K562 (cell line): ENCODE data around the gene STK16. TPM values are rescaled to one million over a fixed set of nuclear protein-coding genes. Genes with fewer than 3 reads are reported as not detected.

Experiments
- ARHGAP35 ChIP-seq: fragments of 450-650 bp; IDR thresholded peaks from 2 replicates; pipeline ENCODE4 v1.6.1; 2018; ENCODE audit not compliant: partially characterized antibody
- ARID1B ChIP-seq: fragments of 450-650 bp; IDR thresholded peaks from 2 replicates; pipeline ENCODE4 v1.6.1; 2016; ENCODE audit warnings: antibody characterized with exemption, mild to moderate bottlenecking, inconsistent platforms
- CBX8 ChIP-seq: fragments of 200-600 bp; sonication (generic); IDR thresholded peaks from 2 replicates; pipeline ENCODE4 v1.6.1; 2012; ENCODE audit warnings: borderline replicate concordance, mixed run types, low read depth, mild to moderate bottlenecking, moderate library complexity, mixed read lengths, low read length, control low read depth, inconsistent platforms; ENCODE audit not compliant: poor library complexity, severe bottlenecking; ENCODE audit errors: extremely low read depth
- DNMT1 ChIP-seq: fragments of 450-650 bp; IDR thresholded peaks from 2 replicates; pipeline ENCODE4 v1.6.1; 2016; ENCODE audit warnings: antibody characterized with exemption, mild to moderate bottlenecking
- E4F1 ChIP-seq: fragments of 250-450 bp; sonication (Bioruptor Pico); IDR thresholded peaks from 2 replicates; pipeline ENCODE4 v1.5.0; 2021; ENCODE audit warnings: mild to moderate bottlenecking, borderline replicate concordance
- ESRRB ChIP-seq: fragments of 250-450 bp; sonication (Bioruptor Pico); IDR thresholded peaks from 2 replicates; pipeline ENCODE4 v1.5.0; 2020; ENCODE audit warnings: mild to moderate bottlenecking, moderate library complexity, borderline replicate concordance
- FIP1L1 ChIP-seq: fragments of 200-400 bp; formaldehyde crosslinking; IDR thresholded peaks from 2 replicates; pipeline ENCODE4 v1.6.1; 2018; ENCODE audit warnings: mild to moderate bottlenecking, low read depth, low read length; ENCODE audit not compliant: poor library complexity, severe bottlenecking
- FOXM1 ChIP-seq, 2 experiments: fragments of 450-650 bp in 1 of 2; sonication (generic) in 1 of 2; formaldehyde crosslinking in 1 of 2; IDR thresholded peaks; 2 replicates each; pipeline versions ENCODE4 v1.6.1 to v1.9.0; 2017 to 2022; ENCODE audit warnings: low read depth in 2 of 2, mild to moderate bottlenecking in 2 of 2, missing genetic modification reagents in 1 of 2, moderate library complexity in 1 of 2
- GMEB1 ChIP-seq: fragments of 250-450 bp; sonication (Bioruptor Pico); IDR thresholded peaks from 2 replicates; pipeline ENCODE4 v1.4.0; 2020; ENCODE audit warnings: mild to moderate bottlenecking
- KLF13 ChIP-seq: fragments of 450-650 bp; IDR thresholded peaks from 2 replicates; pipeline ENCODE4 v1.6.1; 2016; ENCODE audit warnings: missing genetic modification characterization, low read depth, mild to moderate bottlenecking, missing compliant biosample characterization, moderate library complexity, borderline replicate concordance
- MCM5 ChIP-seq: fragments of 450-650 bp; IDR thresholded peaks from 2 replicates; pipeline ENCODE4 v1.6.1; 2016; ENCODE audit warnings: low read depth
- POLR2AphosphoS2 ChIP-seq: IDR thresholded peaks from 2 replicates; pipeline ENCODE4 v1.6.1; 2012; ENCODE audit warnings: low read length, improper control_type of control experiment
- SAP30 ChIP-seq: fragments of 200-600 bp; sonication (generic); IDR thresholded peaks from 2 replicates; pipeline ENCODE4 v1.6.1; 2012; ENCODE audit warnings: borderline replicate concordance, low read depth, mild to moderate bottlenecking, moderate library complexity, low read length, control low read depth, inconsistent platforms; ENCODE audit not compliant: insufficient read depth, poor library complexity, severe bottlenecking
- ZBTB2 ChIP-seq: fragments of 450-650 bp; IDR thresholded peaks from 2 replicates; pipeline ENCODE4 v1.6.1; 2016; ENCODE audit warnings: antibody characterized with exemption
- ZBTB43 ChIP-seq: sonication (generic); formaldehyde crosslinking; IDR thresholded peaks from 2 replicates; pipeline ENCODE4 v1.8.0; 2023; ENCODE audit warnings: mild to moderate bottlenecking, missing genetic modification reagents
- ZNF140 ChIP-seq: fragments of 250-450 bp; sonication (Bioruptor Pico); IDR thresholded peaks from 2 replicates; pipeline ENCODE4 v1.8.0; 2021; ENCODE audit warnings: moderate library complexity, mild to moderate bottlenecking, inconsistent platforms
- ZNF740 ChIP-seq, 3 experiments: fragments of 200-800 bp in 1 of 3; sonication (Bioruptor generic) in 1 of 3; sonication (generic) in 1 of 3; formaldehyde crosslinking in 1 of 3; IDR thresholded peaks; 2 replicates each; pipeline versions ENCODE4 v1.6.1 to v1.8.0; 2016 to 2022; ENCODE audit warnings: mild to moderate bottlenecking in 2 of 3, missing compliant biosample characterization in 2 of 3, missing genetic modification characterization in 2 of 3, missing genetic modification reagents in 1 of 3
- polyA plus RNA-seq, 8 experiments: library from polyadenylated mRNA; depleted of rRNA in 4 of 8; stranded (reverse) in 5 of 8; unstranded in 3 of 8; fragments of >200 nt; fragmentation: Nextera tagmentation in 2 of 8; fragmentation: Illumina TruSeq in 1 of 8; extraction: Ambion mirVana in 2 of 8; extraction: Trizol in 1 of 8; gene quantifications; 2 replicates each; pipeline versions ENCODE4 v1.2.1 to v1.2.3, GENCODE V29; 2011 to 2014; ENCODE audit warnings: inconsistent platforms in 1 of 8, missing spikeins in 1 of 8
- total RNA-seq, 7 experiments: library from RNA; depleted of rRNA in 6 of 7; stranded (reverse); fragments of >200 nt in 6 of 7; fragmentation: Illumina TruSeq in 2 of 7; extraction: Trizol in 2 of 7; gene quantifications; 2 replicates each; pipeline versions ENCODE4 v1.2.1 to v1.2.3, GENCODE V29; 2011 to 2021; ENCODE audit warnings: low replicate concordance in 1 of 7

STK16 gene
- total and polyA plus RNA-seq, 9 of the 15 experiments (the other 6 are each of a cell fraction or from before 2014, with no cell fraction given) = 5.4 to 36.2 (median 17.8) TPM

GRCh38 chr2:219253753-219254589, 8.7 kb downstream of the STK16 start, which contains the start of gene TUBA4A (continued):
- TF ChIP-seq E4F1 = no peak
- TF ChIP-seq FOXM1 (IDR thresholded peaks at IDR 0.05; ENCODE audit: low read depth) = no peak
- TF ChIP-seq FOXM1 (CRISPR knock-in tag; IDR thresholded peaks at IDR 0.05; ENCODE audit: low read depth) = no peak
- no peak for TF ChIP-seq MCM5
- peak; percentile 59 for TF ChIP-seq ZNF740 (CRISPR knock-in tag; IDR thresholded peaks at IDR 0.05)
- peak in 1 of 2 experiments; percentile 11; a peak in 1 of 4 replicates for TF ChIP-seq ZNF740 (tag; IDR thresholded peaks at IDR 0.05)
- TF ChIP-seq ZBTB2 = no peak
- TF ChIP-seq ARID1B = no peak; the same call in 1 of the 2 replicates
- TF ChIP-seq ARHGAP35 = no peak
- TF ChIP-seq FIP1L1 = no peak
- TF ChIP-seq CBX8 = no peak
- no peak for TF ChIP-seq POLR2AphosphoS2
- TF ChIP-seq DNMT1 = no peak
- TF ChIP-seq ZNF140 (CRISPR knock-in tag) = no peak
- no peak for TF ChIP-seq ESRRB (CRISPR knock-in tag)
- TF ChIP-seq KLF13 (tag) = no peak
- TF ChIP-seq SAP30 = peak; percentile 22
- no peak for TF ChIP-seq GMEB1
- TF ChIP-seq ZBTB43 (CRISPR knock-in tag) = no peak
